Sigmoid colon (tissue), 7 donors: ENCODE measurements around the gene ARID3B. TPM values are rescaled to one million over a fixed set of nuclear protein-coding genes. Genes with fewer than 3 reads are reported as not detected.

Experiments
- DNase-seq: peaks from one replicate; pipeline ENCODE4 v3.0.0-alpha.2; 2019
- H3K27ac ChIP-seq, 4 donors: fragments of 200-600 bp; sonication (generic); one replicate each; pipeline ENCODE4 v1.5.1; 2016 to 2019; ENCODE audit warnings: mild to moderate bottlenecking in 1 of 4
- H3K27me3 ChIP-seq, 3 donors: fragments of 200-600 bp; sonication (generic); one replicate each; pipeline ENCODE4 v1.5.1; 2019; ENCODE audit warnings: mild to moderate bottlenecking in 1 of 3
- H3K36me3 ChIP-seq, 4 donors: fragments of 200-600 bp; sonication (generic); one replicate each; pipeline ENCODE4 v1.5.1; 2016 to 2019
- H3K4me1 ChIP-seq, 4 donors: fragments of 200-600 bp; sonication (generic); one replicate each; pipeline ENCODE4 v1.5.1; 2017 to 2019
- H3K4me3 ChIP-seq, 4 donors: fragments of 200-600 bp; sonication (generic); one replicate each; pipeline ENCODE4 v1.5.1; 2017 to 2019; ENCODE audit warnings: mild to moderate bottlenecking in 2 of 4, moderate library complexity in 1 of 4
- H3K9me3 ChIP-seq, 4 donors: fragments of 200-600 bp in 3 of 4; sonication (generic) in 3 of 4; one replicate each; pipeline versions ENCODE4 v1.5.1 to v1.6.1; 2013 to 2019
- CTCF ChIP-seq, 4 experiments: fragments of 450-650 bp in 3 of 4; fragments of 200-600 bp in 1 of 4; IDR thresholded peaks; one replicate each; pipeline ENCODE4 v1.5.1; 2016 to 2019; ENCODE audit warnings: antibody characterized with exemption in 4 of 4, mild to moderate bottlenecking in 3 of 4, moderate library complexity in 2 of 4
- EP300 ChIP-seq, 4 donors: sonication (generic); formaldehyde crosslinking; IDR thresholded peaks; one replicate each; pipeline ENCODE4 v1.6.1; 2017; ENCODE audit warnings: antibody characterized with exemption in 4 of 4
- POLR2A ChIP-seq, 2 donors: fragments of 450-650 bp; IDR thresholded peaks; one replicate each; pipeline ENCODE4 v1.6.1; 2016; ENCODE audit warnings: antibody characterized with exemption in 2 of 2, mild to moderate bottlenecking in 2 of 2, moderate library complexity in 2 of 2
- POLR2AphosphoS5 ChIP-seq, 4 donors: sonication (generic); formaldehyde crosslinking; IDR thresholded peaks; one replicate each; pipeline ENCODE4 v1.6.1; 2017; ENCODE audit warnings: antibody characterized with exemption in 4 of 4
- WGBS, 2 donors: extraction: QIAGEN DNeasy Blood & Tissue Kit; methylation state at CpG; one replicate each; pipeline ENCODE4 v1.1.7; 2013; 5-methylcytosine and 5-hydroxymethylcytosine counted together
- intact Hi-C: fragments of 100-400 bp; cut with DNase I; formaldehyde crosslinking; loops from one replicate; pipeline ENCODE4 v1.15.1; 2023
- polyA plus RNA-seq, 3 donors: library from polyadenylated mRNA; stranded (reverse); fragments of 200-250 nt; gene quantifications; one replicate each; pipeline ENCODE4 v1.2.3, GENCODE V29; 2013
- total RNA-seq, 4 donors: library from RNA; depleted of rRNA; stranded (reverse); fragments of >200 nt; gene quantifications; one replicate each; pipeline ENCODE4 v1.1.0, GENCODE V29; 2016
- donor health status: healthy with polysubstance abuse.
- donor health status: Bipolar disorder and iron deficiency.
- donor health status: healthy.

The ARID3B gene
- total and polyA plus RNA-seq, 7 donors: 2.3 to 9.7 (median 5.3) TPM

GRCh38 chr15:74614744-74615507 lies 73.9 kb downstream of the ARID3B start:
- Histone ChIP-seq H3K27ac (peak overlapping the region; percentile 96 to 100 (median 98)), H3K27me3 (no peaks in the 10 kb centered on the region), H3K4me3 (peak overlapping the region; percentile 75 to 100 (median 88)), H3K36me3 (peaks cover 7 to 12% (median 8%) of the 10 kb centered on the region in 4 donors), H3K9me3 (no peaks in the 10 kb centered on the region), H3K4me1 (peaks cover 0 to 37% (median 28%) of the 10 kb centered on the region in 4 donors)
- peak; percentile 94 for DNase-seq
- intact Hi-C loops: loop anchor here (1.0 to 2.0 kb wide), 2 partner anchors 17 to 74 kb away; partner anchors contain the start of gene ARID3B
- no peak for TF ChIP-seq EP300 (IDR thresholded peaks at IDR 0.05)
- no peak for TF ChIP-seq CTCF (IDR thresholded peaks at IDR 0.05)
- TF ChIP-seq POLR2AphosphoS5 (IDR thresholded peaks at IDR 0.05): peak in 3 of 4 donors; percentile 48 to 71 (median 63)
- WGBS, 2 donors: 0% methylated on average over 76 of the region's 76 CpGs

- intact Hi-C loops: loop anchor here (2.0 kb wide), 1 partner anchor 75 kb away; the partner anchor contains the start of gene ARID3B
- H3K9me3 ChIP-seq: no peaks in the 10 kb centered on the region
- 0% methylated on average over 91 of the region's 91 CpGs for WGBS, 2 donors
- TF ChIP-seq POLR2AphosphoS5 (IDR thresholded peaks at IDR 0.05) (peak; percentile 57 to 86 (median 83)), POLR2A (IDR thresholded peaks at IDR 0.05) (peak; percentile 36 to 43), CTCF (IDR thresholded peaks at IDR 0.05) (no peak), EP300 (IDR thresholded peaks at IDR 0.05) (no peak)
- H3K27me3 ChIP-seq: no peaks in the 10 kb centered on the region
- H3K27ac ChIP-seq: peak within 1 kb of the TSS; percentile 96 to 100 (median 98)
- DNase-seq: peak; percentile 98
- H3K36me3 ChIP-seq: peaks cover 15 to 20% (median 16%) of the 10 kb centered on the region in 4 donors
- peak within 1 kb of the TSS; percentile 75 to 100 (median 88) for H3K4me3 ChIP-seq
- H3K4me1 ChIP-seq: peaks cover 0 to 45% (median 34%) of the 10 kb centered on the region in 4 donors
Observed at GRCh38 chr15:74615508-74616365, 74.7 kb downstream of the ARID3B start, which contains the start of gene CLK3. Gene CLK3 (plus strand): TSS chr15:74615836. CDS start chr15:74619197, 3,361 bp downstream.

- Histone ChIP-seq H3K9me3 (no peaks in the 10 kb centered on the region), H3K4me1 (peaks cover 0 to 52% (median 40%) of the 10 kb centered on the region in 4 donors), H3K27ac (peak overlapping the region; percentile 96 to 100 (median 98)), H3K27me3 (no peaks in the 10 kb centered on the region), H3K4me3 (peak overlapping the region; percentile 75 to 100 (median 88)), H3K36me3 (peaks cover 16 to 28% (median 21%) of the 10 kb centered on the region in 4 donors)
- peak; percentile 89 for DNase-seq
- TF ChIP-seq POLR2AphosphoS5 (IDR thresholded peaks at IDR 0.05): peak in 2 of 4 donors; percentile 66 to 72
- TF ChIP-seq POLR2A (IDR thresholded peaks at IDR 0.05): peak; percentile 19 to 51
- no peak for TF ChIP-seq CTCF (IDR thresholded peaks at IDR 0.05)
- intact Hi-C loops: no loop called here
- 0 to 2% methylated on average over 18 of the region's 18 CpGs for WGBS, 2 donors
Observed at GRCh38 chr15:74616366-74616939, 75.4 kb downstream of the ARID3B start.

GRCh38 chr15:74616996-74617395 lies 76.0 kb downstream of the ARID3B start:
- Histone ChIP-seq H3K36me3 (peaks cover 17 to 32% (median 24%) of the 10 kb centered on the region in 4 donors), H3K9me3 (no peaks in the 10 kb centered on the region), H3K4me1 (peaks cover 0 to 54% (median 41%) of the 10 kb centered on the region in 4 donors), H3K27ac (peak overlapping the region; percentile 96 to 100 (median 98)), H3K4me3 (peak overlapping the region; percentile 75 to 100 (median 88)), H3K27me3 (no peaks in the 10 kb centered on the region)
- no peak for DNase-seq
- no peak for TF ChIP-seq EP300 (IDR thresholded peaks at IDR 0.05)
- TF ChIP-seq POLR2AphosphoS5 (IDR thresholded peaks at IDR 0.05): no peak
- no peak for TF ChIP-seq CTCF (IDR thresholded peaks at IDR 0.05)
- no peak for TF ChIP-seq POLR2A (IDR thresholded peaks at IDR 0.05)
- intact Hi-C loops: no loop called here
